Heart left ventricle (tissue), 16 donors: ENCODE results near the gene UBTD1. TPM values are rescaled to one million over a fixed set of nuclear protein-coding genes. Genes with fewer than 3 reads are reported as not detected.
A peak's percentile ranks its signal among the peaks of the same experiment; 100 is the strongest.
"Not testable (repeated sequence)": the region's sequence is repeated elsewhere in the genome, so short reads cannot be mapped to it uniquely, and the experiment has no call there.

Source experiments
- ATAC-seq, 4 donors: fragments of 200-7000 bp; cut with Tn5 transposase; one replicate each; pipeline ENCODE4 v1.9.1; 2020 to 2022; ENCODE audit warnings: moderate library complexity in 4 of 4, mild to moderate bottlenecking in 3 of 4, moderate number of reproducible peaks in 1 of 4
- DNase-seq, 5 donors: peaks; one replicate each; pipeline ENCODE4 v3.0.0-alpha.2; 2020
- H3K27ac ChIP-seq, 12 donors: fragments of 200-600 bp; sonication (generic) in 4 of 12; one replicate each; pipeline versions ENCODE4 v1.5.0 to v1.8.0; 2016 to 2022; ENCODE audit warnings: mild to moderate bottlenecking in 2 of 12
- H3K27me3 ChIP-seq, 9 donors: fragments of 200-600 bp; sonication (generic) in 2 of 9; one replicate each; pipeline versions ENCODE4 v1.5.1 to v1.8.0; 2016 to 2022; ENCODE audit warnings: mild to moderate bottlenecking in 3 of 9
- H3K36me3 ChIP-seq, 9 donors: fragments of 200-600 bp; sonication (generic) in 2 of 9; one replicate each; pipeline versions ENCODE4 v1.5.0 to v1.8.0; 2018 to 2022; ENCODE audit warnings: mild to moderate bottlenecking in 2 of 9
- H3K4me1 ChIP-seq, 12 donors: fragments of 200-600 bp; sonication (generic) in 4 of 12; one replicate each; pipeline versions ENCODE4 v1.5.0 to v1.8.0; 2016 to 2022; ENCODE audit warnings: mild to moderate bottlenecking in 3 of 12
- H3K4me3 ChIP-seq, 12 donors: fragments of 200-600 bp; sonication (generic) in 4 of 12; one replicate each; pipeline versions ENCODE4 v1.5.0 to v1.8.0; 2017 to 2022; ENCODE audit warnings: mild to moderate bottlenecking in 9 of 12, moderate library complexity in 4 of 12
- H3K9me3 ChIP-seq, 12 donors: fragments of 200-600 bp; sonication (generic) in 4 of 12; one replicate each; pipeline versions ENCODE4 v1.5.0 to v1.8.0; 2016 to 2022; ENCODE audit warnings: mild to moderate bottlenecking in 1 of 12
- POLR2A ChIP-seq, 2 donors: fragments of 450-650 bp; IDR thresholded peaks; one replicate each; pipeline ENCODE4 v1.6.1; 2017; ENCODE audit warnings: antibody characterized with exemption in 2 of 2, mild to moderate bottlenecking in 2 of 2, moderate library complexity in 2 of 2
- WGBS, 4 donors: extraction: QIAGEN DNeasy Blood & Tissue Kit in 2 of 4; methylation state at CpG; one replicate each; pipeline versions ENCODE4 v1.1.5 to v1.1.7; 2013 to 2018; 5-methylcytosine and 5-hydroxymethylcytosine counted together
- intact Hi-C, 10 donors: fragments of 100-400 bp; cut with DNase I; formaldehyde crosslinking; loops; one replicate each; pipeline versions ENCODE4 v1.11.1 to v1.14.2; 2022
- polyA plus RNA-seq, 2 donors: library from polyadenylated mRNA; stranded (reverse); fragments of 200-250 nt; gene quantifications; one replicate each; pipeline ENCODE4 v1.2.3, GENCODE V29; 2013
- total RNA-seq, 9 donors: library from RNA; depleted of rRNA in 2 of 9; stranded (reverse); fragments of >200 nt in 2 of 9; fragmentation: NEBNext Ultra II Directional in 3 of 9; extraction: Animal tissue kit (Norgen Biotek cat#: 25700) in 3 of 9; gene quantifications; one replicate each; pipeline versions ENCODE4 v1.1.0 to v1.2.4, GENCODE V29; 2016 to 2023
- TF ChIP-seq, protein P1 (sequence below), 12 donors: fragments of 200-600 bp; sonication (generic) in 4 of 12; IDR thresholded peaks; one replicate each; pipeline versions ENCODE4 v1.5.0 to v1.8.0; 2018 to 2022; ENCODE audit warnings: antibody characterized with exemption in 12 of 12, mild to moderate bottlenecking in 5 of 12
- donor health status: ischemic (EF 13 %, LVEDD 7.1; RV severe dilation, severe dysfunction).
- donor health status: healthy with polysubstance abuse.
- donor health status: DM: no; HTN: yes; CAD: no.
- donor health status: DM: no; HTN: no; CAD: no.
- donor health status: ischemic (EF 25% LVEDD 6.9; RV normal size, moderate dysfunction).
- donor health status: ischemic (EF 25% LVEDD 5.7; RV mildly dilated, moderate dysfunction).
- donor health status: healthy.
- donor health status: DM: yes; HTN: yes; CAD: no.
- donor health status: ischemic (EF 35%, LVEDD 5.7; RV mildly dilated, moderate dysfunction).
- donor health status: nonischemic (EF 11% LVEDD 7.7; RV severe dilation, severe dysfunction).
- donor health status: DM: yes; HTN: yes; CAD: no.
- donor health status: PGD.
- donor health status: ischemic (EF 29% LVEDD 5.4; RV normal size, mild dysfunction).
- donor health status: nonischemic (EF 23%, LVEDD 6.1; RV moderate dilation, normal function).

UBTD1 gene
- total and polyA plus RNA-seq, 11 donors: 18.2 to 49.7 (median 28.2) TPM

- peak overlapping the region in 4 of 12 donors; percentile 38 to 43 (median 41) for H3K4me3 ChIP-seq
- no peaks in the 10 kb centered on the region for H3K9me3 ChIP-seq
- H3K4me1 ChIP-seq: peaks cover 0 to 50% (median 24%) of the 10 kb centered on the region in 12 donors
- peak overlapping the region; percentile 71 to 95 (median 88) for H3K27ac ChIP-seq
- H3K36me3 ChIP-seq: peaks cover 0 to 20% (median 14%) of the 10 kb centered on the region in 9 donors
- 38 to 49% (median 42%) methylated on average over 4 of the region's 4 CpGs for WGBS, 4 donors
- intact Hi-C loops: loop anchor here in 5 of 10 donors (1.0 to 5.0 kb wide), 4 partner anchors 22 to 158 kb away; no protein-coding TSS in a partner anchor
- DNase-seq (peak; percentile 74 to 88 (median 78)), ATAC-seq (peak; percentile 65 to 75 (median 71))
- H3K27me3 ChIP-seq: no peaks in the 10 kb centered on the region
- peak in 1 of 2 donors; percentile 13 for TF ChIP-seq POLR2A (IDR thresholded peaks at IDR 0.05)
- TF ChIP-seq, protein P1, sequence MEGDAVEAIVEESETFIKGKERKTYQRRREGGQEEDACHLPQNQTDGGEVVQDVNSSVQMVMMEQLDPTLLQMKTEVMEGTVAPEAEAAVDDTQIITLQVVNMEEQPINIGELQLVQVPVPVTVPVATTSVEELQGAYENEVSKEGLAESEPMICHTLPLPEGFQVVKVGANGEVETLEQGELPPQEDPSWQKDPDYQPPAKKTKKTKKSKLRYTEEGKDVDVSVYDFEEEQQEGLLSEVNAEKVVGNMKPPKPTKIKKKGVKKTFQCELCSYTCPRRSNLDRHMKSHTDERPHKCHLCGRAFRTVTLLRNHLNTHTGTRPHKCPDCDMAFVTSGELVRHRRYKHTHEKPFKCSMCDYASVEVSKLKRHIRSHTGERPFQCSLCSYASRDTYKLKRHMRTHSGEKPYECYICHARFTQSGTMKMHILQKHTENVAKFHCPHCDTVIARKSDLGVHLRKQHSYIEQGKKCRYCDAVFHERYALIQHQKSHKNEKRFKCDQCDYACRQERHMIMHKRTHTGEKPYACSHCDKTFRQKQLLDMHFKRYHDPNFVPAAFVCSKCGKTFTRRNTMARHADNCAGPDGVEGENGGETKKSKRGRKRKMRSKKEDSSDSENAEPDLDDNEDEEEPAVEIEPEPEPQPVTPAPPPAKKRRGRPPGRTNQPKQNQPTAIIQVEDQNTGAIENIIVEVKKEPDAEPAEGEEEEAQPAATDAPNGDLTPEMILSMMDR (IDR thresholded peaks at IDR 0.05): no peak
These were observed 75.8 kb downstream of the UBTD1 start for GRCh38 chr10:97574374-97575126.

- intact Hi-C loops: loop anchor here in 1 of 10 donors (2.0 kb wide), 1 partner anchor 22 kb away; no protein-coding TSS in a partner anchor
- Histone ChIP-seq H3K4me3 (peak overlapping the region in 1 of 12 donors; percentile 11), H3K9me3 (no peaks in the 10 kb centered on the region), H3K4me1 (peaks cover 0 to 50% (median 24%) of the 10 kb centered on the region in 12 donors), H3K27ac (peak overlapping the region; percentile 71 to 95 (median 88)), H3K36me3 (peaks cover 0 to 13% (median 9%) of the 10 kb centered on the region in 9 donors), H3K27me3 (no peaks in the 10 kb centered on the region)
- TF ChIP-seq, protein P1 (IDR thresholded peaks at IDR 0.05): no peak
- TF ChIP-seq POLR2A (IDR thresholded peaks at IDR 0.05): no peak
- DNase-seq (no peak), ATAC-seq (peak in 2 of 4 donors; percentile 4 to 5)
- 82 to 91% (median 85%) methylated on average over 6 of the region's 6 CpGs for WGBS, 4 donors
These were observed 76.5 kb downstream of the UBTD1 start for GRCh38 chr10:97575127-97575668.

GRCh38 chr10:97576487-97576886 lies 77.8 kb downstream of the UBTD1 start:
- intact Hi-C loops, ATAC-seq, DNase-seq, H3K9me3 ChIP-seq, H3K36me3 ChIP-seq, H3K4me3 ChIP-seq, H3K27me3 ChIP-seq: not testable (repeated sequence)
- Histone ChIP-seq H3K27ac (peak overlapping the region in 9 of 12 donors; percentile 25 to 95 (median 90)), H3K4me1 (peaks cover 0 to 42% (median 16%) of the 10 kb centered on the region in 12 donors)
- WGBS, 4 donors: 51 to 76% (median 65%) methylated on average over 5 of the region's 5 CpGs

- Histone ChIP-seq H3K36me3 (peaks cover 0 to 5% (median 0%) of the 10 kb centered on the region in 9 donors), H3K27me3 (no peaks in the 10 kb centered on the region), H3K4me3 (no peak overlapping the region), H3K27ac (peak overlapping the region in 7 of 12 donors; percentile 26 to 95 (median 47)), H3K9me3 (no peaks in the 10 kb centered on the region), H3K4me1 (peaks cover 0 to 30% (median 8%) of the 10 kb centered on the region in 12 donors)
- TF ChIP-seq, protein P1 (IDR thresholded peaks at IDR 0.05): no peak
- no peak for TF ChIP-seq POLR2A (IDR thresholded peaks at IDR 0.05)
- intact Hi-C loops: no loop called here
- 79 to 94% (median 85%) methylated on average over 7 to 9 of the region's 9 CpGs for WGBS, 4 donors
- DNase-seq: no peak
- ATAC-seq: no peak
These were observed 79.0 kb downstream of the UBTD1 start for GRCh38 chr10:97577701-97578100.
